Hepatocyte (in vitro differentiated cells): Measurements from ENCODE around the gene GID8. TPM values are rescaled to one million over a fixed set of nuclear protein-coding genes. Genes with fewer than 3 reads are reported as not detected.

Experiments used
- DNase-seq: peaks from one replicate; pipeline ENCODE4 v3.0.0-alpha.2; 2016; ENCODE audit warnings: low spot score
- H2AFZ ChIP-seq: fragments of 200-600 bp; sonication (generic); 2 replicates; pipeline ENCODE4 v1.6.0; 2016; ENCODE audit warnings: antibody characterized with exemption, mild to moderate bottlenecking
- H3K27ac ChIP-seq: fragments of 200-600 bp; sonication (generic); 2 replicates; pipeline ENCODE4 v1.5.1; 2016; ENCODE audit warnings: mild to moderate bottlenecking
- H3K27me3 ChIP-seq: fragments of 200-600 bp; sonication (generic); 2 replicates; pipeline ENCODE4 v1.6.1; 2016
- H3K36me3 ChIP-seq: fragments of 200-600 bp; sonication (generic); replicated peaks from 2 replicates; pipeline ENCODE4 v1.5.1; 2016; ENCODE audit warnings: low read depth; ENCODE audit not compliant: insufficient read depth
- H3K4me1 ChIP-seq: fragments of 200-600 bp; sonication (generic); 2 replicates; pipeline ENCODE4 v1.5.1; 2016; ENCODE audit warnings: mild to moderate bottlenecking, moderate library complexity; ENCODE audit not compliant: insufficient read depth
- H3K4me2 ChIP-seq: fragments of 200-600 bp; sonication (generic); 2 replicates; pipeline ENCODE4 v1.6.0; 2016
- H3K4me3 ChIP-seq: fragments of 200-600 bp; sonication (generic); 2 replicates; pipeline ENCODE4 v1.5.1; 2016; ENCODE audit warnings: mild to moderate bottlenecking
- H3K79me2 ChIP-seq: fragments of 200-600 bp; sonication (generic); 2 replicates; pipeline ENCODE4 v1.6.0; 2017; ENCODE audit warnings: mild to moderate bottlenecking
- H3K9me2 ChIP-seq: fragments of 200-600 bp; sonication (generic); replicated peaks from 2 replicates; pipeline ENCODE4 v1.6.0; 2017; ENCODE audit warnings: mild to moderate bottlenecking; ENCODE audit not compliant: insufficient read depth
- H3K9me3 ChIP-seq: fragments of 200-600 bp; sonication (generic); 2 replicates; pipeline ENCODE4 v1.5.1; 2016; ENCODE audit warnings: low read depth, mild to moderate bottlenecking
- H4K20me1 ChIP-seq: fragments of 200-600 bp; sonication (generic); 2 replicates; pipeline ENCODE4 v1.6.0; 2016; ENCODE audit warnings: mild to moderate bottlenecking; ENCODE audit not compliant: insufficient read depth, poor library complexity, severe bottlenecking
- CTCF ChIP-seq: fragments of 200-600 bp; sonication (generic); IDR thresholded peaks from 2 replicates; pipeline ENCODE4 v1.5.1; 2016; ENCODE audit warnings: antibody characterized with exemption, mild to moderate bottlenecking; ENCODE audit not compliant: poor library complexity
- EZH2 ChIP-seq: fragments of 200-600 bp; sonication (generic); IDR thresholded peaks from 2 replicates; pipeline ENCODE4 v1.6.1; 2016; ENCODE audit warnings: antibody characterized with exemption, mild to moderate bottlenecking, borderline replicate concordance
- EZH2phosphoT487 ChIP-seq: fragments of 200-600 bp; sonication (generic); IDR thresholded peaks from one replicate; pipeline ENCODE4 v1.6.1; 2018; ENCODE audit warnings: antibody characterized with exemption, mild to moderate bottlenecking, low read depth, moderate library complexity; ENCODE audit not compliant: unreplicated experiment, severe bottlenecking
- WGBS: methylation state at CpG from one replicate; pipeline ENCODE4 v1.1.6; 2016; ENCODE audit warnings: low lambda C conversion rate; ENCODE audit errors: missing lambda C conversion rate; 5-methylcytosine and 5-hydroxymethylcytosine counted together
- polyA plus RNA-seq: library from polyadenylated mRNA; unstranded; fragments of >200 nt; fragmentation: Nextera tagmentation; extraction: Ambion mirVana; gene quantifications from 2 replicates; pipeline ENCODE4 v1.2.1, GENCODE V29; 2016
- total RNA-seq: library from RNA; depleted of rRNA; stranded (reverse); fragments of >200 nt; gene quantifications from 2 replicates; pipeline ENCODE4 v1.2.3, GENCODE V29; 2014

GID8 gene
- total and polyA plus RNA-seq, 2 experiments from 2014 or later: 16.5 to 35.4 TPM

DNA sequence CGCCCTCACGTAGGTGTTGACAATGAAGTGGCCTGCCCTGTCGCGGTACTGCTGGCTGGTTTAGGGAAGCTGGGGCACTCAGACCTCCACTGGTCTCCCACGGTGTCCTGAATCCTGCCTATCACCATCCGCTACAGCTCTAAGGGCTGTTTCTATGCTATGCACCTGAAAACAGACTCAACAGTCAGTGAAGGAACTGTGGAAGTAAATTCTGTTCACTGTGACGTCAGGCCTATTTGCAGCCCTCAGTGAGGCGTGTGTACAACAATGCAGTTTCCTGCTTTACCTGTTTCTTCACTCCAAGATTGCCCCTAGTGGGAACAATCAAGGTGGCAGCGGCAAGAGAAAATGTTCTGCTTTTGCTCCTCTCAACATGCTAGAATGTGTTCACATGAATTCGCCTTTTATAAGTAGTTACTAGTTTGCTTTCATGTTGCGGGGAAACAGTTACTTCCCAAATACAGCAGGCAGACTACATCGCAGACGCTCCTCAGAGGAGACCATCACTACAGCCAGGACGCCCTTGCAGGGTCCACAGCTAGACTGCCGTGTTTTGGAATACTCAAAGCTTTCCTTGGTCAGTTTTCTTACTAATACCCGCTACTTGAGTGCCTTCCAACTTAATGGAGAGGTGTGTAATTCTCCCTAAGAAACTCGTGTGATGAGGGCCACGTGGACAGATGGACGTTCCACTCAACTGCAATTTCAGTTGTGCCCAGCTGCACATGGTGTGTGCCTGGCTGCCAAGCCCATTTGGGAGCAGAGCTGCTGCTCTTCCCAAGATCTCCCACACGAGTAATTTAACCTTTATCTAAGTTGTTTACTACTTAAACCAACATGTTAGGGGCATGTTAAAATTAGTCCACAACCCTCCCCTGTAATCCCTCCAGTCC is 37.0 kb upstream of the GID8 start:
- Histone ChIP-seq H3K4me3 (no peak overlapping the region), H3K9me3 (no peaks in the 10 kb centered on the region), H3K36me3 (peaks cover 7% of the 10 kb centered on the region), H3K27ac (peak overlapping the region; percentile 82), H3K27me3 (no peaks in the 10 kb centered on the region), H3K79me2 (peaks cover 8% of the 10 kb centered on the region), H2AFZ (no peak overlapping the region), H3K4me2 (peak overlapping the region; percentile 62), H3K9me2 (no peaks in the 10 kb centered on the region), H3K4me1 (peaks cover 19% of the 10 kb centered on the region), H4K20me1 (peaks cover 10% of the 10 kb centered on the region)
- 52% methylated on average over 20 of the region's 20 CpGs for WGBS
- TF ChIP-seq EZH2: no peak
- no peak for TF ChIP-seq EZH2phosphoT487
- peak; percentile 25 for TF ChIP-seq CTCF
- DNase-seq: peak; percentile 81

DNA sequence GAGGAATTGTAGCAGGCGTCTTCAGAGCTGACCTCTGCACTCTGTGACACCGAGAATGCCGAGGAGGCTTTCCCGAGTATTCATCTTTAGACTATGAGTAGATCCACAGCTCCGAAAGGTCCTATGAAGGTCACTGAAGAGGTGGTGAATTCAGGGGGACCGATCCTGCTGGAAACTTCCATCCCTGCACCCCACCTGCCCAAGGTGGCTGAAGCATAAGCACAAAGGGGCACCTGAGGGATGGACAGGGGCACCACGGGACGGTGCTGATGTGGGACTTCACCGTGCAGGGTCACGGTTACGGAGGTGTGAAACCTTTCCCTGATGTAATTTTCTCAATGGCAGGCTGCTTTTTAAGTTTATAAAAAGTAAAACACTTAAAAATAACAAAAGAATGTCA is 36.1 kb upstream of the GID8 start:
- Histone ChIP-seq H2AFZ (no peak overlapping the region), H4K20me1 (peaks cover 13% of the 10 kb centered on the region), H3K9me3 (no peaks in the 10 kb centered on the region), H3K27ac (no peak overlapping the region), H3K4me2 (no peak overlapping the region), H3K79me2 (peaks cover 10% of the 10 kb centered on the region), H3K4me3 (no peak overlapping the region), H3K4me1 (peaks cover 19% of the 10 kb centered on the region), H3K36me3 (peaks cover 7% of the 10 kb centered on the region), H3K9me2 (no peaks in the 10 kb centered on the region), H3K27me3 (no peaks in the 10 kb centered on the region)
- DNase-seq: no peak
- 96% methylated on average over 11 of the region's 11 CpGs for WGBS
- TF ChIP-seq EZH2 (no peak), CTCF (no peak), EZH2phosphoT487 (no peak)

DNA sequence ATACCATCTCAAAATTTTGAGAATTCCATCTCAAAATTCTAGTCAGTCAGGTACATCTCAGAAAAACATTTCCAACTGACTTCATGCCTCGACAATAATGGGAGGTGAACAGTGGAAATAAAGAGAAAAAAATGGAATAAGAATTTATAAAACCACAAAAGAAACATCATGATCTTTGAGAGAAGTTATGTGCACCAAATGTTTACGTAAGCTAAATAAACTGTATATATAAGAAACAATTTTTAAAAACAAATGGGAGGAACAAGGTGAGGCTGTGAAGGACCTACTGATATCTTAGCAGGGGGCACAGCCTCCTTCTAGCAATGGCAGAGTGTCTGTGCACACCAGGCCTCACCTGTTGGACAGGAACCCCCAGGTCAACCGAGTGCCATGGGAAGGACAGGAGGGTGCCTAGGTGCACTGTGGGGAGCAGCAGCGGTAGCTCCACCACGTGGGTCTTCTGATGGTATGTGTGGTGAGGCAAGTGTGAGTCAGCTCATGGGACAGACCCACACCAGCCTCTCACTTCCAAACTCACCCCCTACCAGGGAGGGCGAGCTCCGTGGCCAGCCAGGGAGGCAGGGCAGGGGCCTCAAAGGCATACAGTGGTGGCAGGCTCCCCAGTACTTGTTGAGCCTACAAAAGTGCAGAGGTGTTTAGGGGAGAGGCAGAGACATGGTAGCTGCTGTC is 34.9 kb upstream of the GID8 start:
- no peaks in the 10 kb centered on the region for H3K9me2 ChIP-seq
- H3K79me2 ChIP-seq: peaks cover 21% of the 10 kb centered on the region
- H3K36me3 ChIP-seq: peaks cover 7% of the 10 kb centered on the region
- no peak overlapping the region for H3K27ac ChIP-seq
- no peak for DNase-seq
- no peaks in the 10 kb centered on the region for H3K27me3 ChIP-seq
- no peak for TF ChIP-seq CTCF
- no peak for TF ChIP-seq EZH2phosphoT487
- no peak for TF ChIP-seq EZH2
- no peak overlapping the region for H3K4me3 ChIP-seq
- H3K4me2 ChIP-seq: no peak overlapping the region
- WGBS: 86% methylated on average over 7 of the region's 7 CpGs
- no peaks in the 10 kb centered on the region for H3K9me3 ChIP-seq
- H3K4me1 ChIP-seq: peaks cover 19% of the 10 kb centered on the region
- H4K20me1 ChIP-seq: peaks cover 25% of the 10 kb centered on the region
- no peak overlapping the region for H2AFZ ChIP-seq
